Ectodermal cell (in vitro differentiated cells): ENCODE measurements around the gene LPAR3.

ENCODE experiments used
- H3K27ac ChIP-seq: 2 replicates; pipeline ENCODE4 v1.7.0; 2013; ENCODE audit warnings: mild to moderate bottlenecking, low read depth, low read length; ENCODE audit not compliant: insufficient read depth, poor library complexity, severe bottlenecking
- H3K27me3 ChIP-seq: 2 replicates; pipeline ENCODE4 v1.7.0; 2013; ENCODE audit warnings: mild to moderate bottlenecking, low read length; ENCODE audit not compliant: insufficient read depth, control insufficient read depth, poor library complexity, severe bottlenecking
- H3K36me3 ChIP-seq: one replicate; pipeline ENCODE4 v1.7.0; 2013; ENCODE audit warnings: low read length; ENCODE audit not compliant: control insufficient read depth, insufficient read depth
- H3K4me1 ChIP-seq: one replicate; pipeline ENCODE4 v1.7.0; 2013; ENCODE audit warnings: low read length; ENCODE audit not compliant: control insufficient read depth, insufficient read depth
- H3K4me3 ChIP-seq: 2 replicates; pipeline ENCODE4 v1.7.0; 2013; ENCODE audit warnings: low read depth, low read length, control low read depth; ENCODE audit not compliant: insufficient read depth
- H3K9me3 ChIP-seq: 2 replicates; pipeline ENCODE4 v1.7.0; 2013; ENCODE audit warnings: mild to moderate bottlenecking, low read length, moderate library complexity; ENCODE audit not compliant: control insufficient read depth
- WGBS, 2 experiments: methylation state at CpG; one replicate each; pipeline ENCODE4 v1.1.7; 2013; ENCODE audit warnings: missing lambda C conversion rate in 2 of 2; 5-methylcytosine and 5-hydroxymethylcytosine counted together

Gene LPAR3

GRCh38 chr1:84883286-84883685, 9.7 kb downstream of the LPAR3 start:
- no peaks in the 10 kb centered on the region for H3K9me3 ChIP-seq
- H3K36me3 ChIP-seq: no peaks in the 10 kb centered on the region
- H3K27ac ChIP-seq: no peak overlapping the region
- H3K4me1 ChIP-seq: no peaks in the 10 kb centered on the region
- H3K27me3 ChIP-seq: no peaks in the 10 kb centered on the region
- H3K4me3 ChIP-seq: no peak overlapping the region

GRCh38 chr1:84877592-84877991, 15.4 kb downstream of the LPAR3 start:
- WGBS, 2 experiments: 92 to 93% methylated on average over 3 to 4 of the region's 4 CpGs
- Histone ChIP-seq H3K9me3 (no peaks in the 10 kb centered on the region), H3K4me1 (no peaks in the 10 kb centered on the region), H3K27ac (no peak overlapping the region), H3K4me3 (no peak overlapping the region), H3K36me3 (no peaks in the 10 kb centered on the region), H3K27me3 (no peaks in the 10 kb centered on the region)

GRCh38 chr1:84876353-84876752, 16.7 kb downstream of the LPAR3 start:
- no peaks in the 10 kb centered on the region for H3K27me3 ChIP-seq
- no peaks in the 10 kb centered on the region for H3K36me3 ChIP-seq
- no peaks in the 10 kb centered on the region for H3K4me1 ChIP-seq
- WGBS, 2 experiments: 92 to 97% methylated on average over 4 to 5 of the region's 5 CpGs
- H3K9me3 ChIP-seq: no peaks in the 10 kb centered on the region
- no peak overlapping the region for H3K27ac ChIP-seq
- H3K4me3 ChIP-seq: no peak overlapping the region

- 87 to 92% methylated on average over 2 of the region's 2 CpGs for WGBS, 2 experiments
Observed at GRCh38 chr1:84873366-84873765, 19.6 kb downstream of the LPAR3 start.

GRCh38 chr1:84872696-84873355, 20.2 kb downstream of the LPAR3 start:
- Histone ChIP-seq H3K27ac (no peak overlapping the region), H3K27me3 (no peaks in the 10 kb centered on the region), H3K4me1 (no peaks in the 10 kb centered on the region), H3K4me3 (no peak overlapping the region), H3K9me3 (no peaks in the 10 kb centered on the region), H3K36me3 (no peaks in the 10 kb centered on the region)
- WGBS, 2 experiments: 92 to 93% methylated on average over 7 of the region's 9 CpGs

More at GRCh38 chr1:84873366-84873765, 19.6 kb downstream of the LPAR3 start:
- H3K36me3 ChIP-seq: no peaks in the 10 kb centered on the region
- no peak overlapping the region for H3K4me3 ChIP-seq
- H3K9me3 ChIP-seq: no peaks in the 10 kb centered on the region
- no peak overlapping the region for H3K27ac ChIP-seq
- H3K4me1 ChIP-seq: no peaks in the 10 kb centered on the region
- no peaks in the 10 kb centered on the region for H3K27me3 ChIP-seq

- H3K4me3 ChIP-seq: no peak overlapping the region
- no peaks in the 10 kb centered on the region for H3K27me3 ChIP-seq
- H3K27ac ChIP-seq: no peak overlapping the region
- no peaks in the 10 kb centered on the region for H3K9me3 ChIP-seq
- no peaks in the 10 kb centered on the region for H3K36me3 ChIP-seq
- no peaks in the 10 kb centered on the region for H3K4me1 ChIP-seq
Observed at GRCh38 chr1:84871181-84871580, 21.8 kb downstream of the LPAR3 start.

DNA sequence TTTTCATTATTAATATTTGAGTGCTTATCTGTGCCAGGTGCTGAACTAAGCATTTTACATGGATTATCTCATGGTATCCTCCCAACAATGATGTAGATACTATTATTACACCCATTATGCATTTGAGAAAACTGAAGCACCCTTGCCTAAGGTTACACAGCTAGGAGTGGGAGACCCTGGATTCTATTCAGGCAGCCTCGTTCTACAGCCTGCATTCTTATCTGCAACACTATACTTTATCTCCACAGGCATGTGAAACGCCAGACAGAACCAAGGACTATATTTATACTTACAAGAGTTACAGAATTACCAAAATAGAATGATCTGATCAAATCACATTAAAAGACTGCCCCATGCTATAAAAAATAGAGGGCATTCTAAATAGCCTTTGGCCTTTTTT, 22.4 kb downstream of the LPAR3 start:
- Histone ChIP-seq H3K4me3 (no peak overlapping the region), H3K27ac (no peak overlapping the region), H3K9me3 (no peaks in the 10 kb centered on the region), H3K4me1 (no peaks in the 10 kb centered on the region), H3K36me3 (no peaks in the 10 kb centered on the region), H3K27me3 (no peaks in the 10 kb centered on the region)
- WGBS, 2 experiments: 83 to 86% methylated on average over 2 of the region's 2 CpGs

- Histone ChIP-seq H3K4me3 (no peak overlapping the region), H3K27ac (no peak overlapping the region), H3K36me3 (no peaks in the 10 kb centered on the region), H3K27me3 (no peaks in the 10 kb centered on the region), H3K4me1 (no peaks in the 10 kb centered on the region), H3K9me3 (no peaks in the 10 kb centered on the region)
- 92 to 100% methylated on average over 1 of the region's 1 CpG for WGBS, 2 experiments
Observed at GRCh38 chr1:84869720-84870119, 23.3 kb downstream of the LPAR3 start.

- H3K27me3 ChIP-seq: no peaks in the 10 kb centered on the region
- 86 to 87% methylated on average over 5 of the region's 5 CpGs for WGBS, 2 experiments
Observed at GRCh38 chr1:84862810-84863251, 30.2 kb downstream of the LPAR3 start.

GRCh38 chr1:84861988-84862644, 30.9 kb downstream of the LPAR3 start:
- Histone ChIP-seq H3K27me3 (no peaks in the 10 kb centered on the region), H3K4me3 (no peak overlapping the region), H3K27ac (no peak overlapping the region), H3K36me3 (no peaks in the 10 kb centered on the region), H3K4me1 (no peaks in the 10 kb centered on the region), H3K9me3 (no peaks in the 10 kb centered on the region)
- 81 to 88% methylated on average over 6 of the region's 6 CpGs for WGBS, 2 experiments

More at GRCh38 chr1:84862810-84863251, 30.2 kb downstream of the LPAR3 start:
- H3K4me1 ChIP-seq: no peaks in the 10 kb centered on the region
- H3K9me3 ChIP-seq: no peaks in the 10 kb centered on the region
- no peaks in the 10 kb centered on the region for H3K36me3 ChIP-seq
- H3K4me3 ChIP-seq: no peak overlapping the region
- H3K27ac ChIP-seq: no peak overlapping the region
